Osteoblast (primary cell): ENCODE data around the gene ADGRD1. TPM values are rescaled to one million over a fixed set of nuclear protein-coding genes. Genes with fewer than 3 reads are reported as not detected.
A peak's percentile ranks its signal among the peaks of the same experiment; 100 is the strongest.

ENCODE experiments used
- DNase-seq: peaks from one replicate; pipeline ENCODE4 v3.0.0; 2011; ENCODE audit warnings: low spot score, mixed read lengths; ENCODE audit not compliant: insufficient read length; ENCODE audit errors: missing footprints
- H2AFZ ChIP-seq: 2 replicates; pipeline ENCODE4 v1.6.0; 2011; ENCODE audit warnings: mild to moderate bottlenecking, low read length
- H3K27ac ChIP-seq: 2 replicates; pipeline ENCODE4 v1.5.1; 2011; ENCODE audit warnings: mild to moderate bottlenecking, low read depth, low read length, moderate library complexity
- H3K27me3 ChIP-seq: 2 replicates; pipeline ENCODE4 v1.6.0; 2012; ENCODE audit warnings: mild to moderate bottlenecking, control low read depth, inconsistent platforms, low read length, moderate library complexity; ENCODE audit not compliant: insufficient read depth
- H3K36me3 ChIP-seq: 2 replicates; pipeline ENCODE4 v1.5.1; 2011; ENCODE audit warnings: mild to moderate bottlenecking, low read length, control low read depth, moderate library complexity; ENCODE audit not compliant: insufficient read depth
- H3K4me1 ChIP-seq: 2 replicates; pipeline ENCODE4 v1.5.1; 2011; ENCODE audit warnings: mild to moderate bottlenecking, low read length, control low read depth, moderate library complexity; ENCODE audit not compliant: insufficient read depth
- H3K4me2 ChIP-seq: 2 replicates; pipeline ENCODE4 v1.6.0; 2011; ENCODE audit warnings: mild to moderate bottlenecking, low read length; ENCODE audit not compliant: insufficient read depth
- H3K4me3 ChIP-seq: fragments of 200-600 bp; sonication (generic); 3 replicates; pipeline ENCODE4 v1.5.1; 2012; ENCODE audit warnings: mild to moderate bottlenecking, low read length, inconsistent platforms; ENCODE audit not compliant: insufficient read depth
- H3K79me2 ChIP-seq: 2 replicates; pipeline ENCODE4 v1.6.0; 2012; ENCODE audit warnings: mild to moderate bottlenecking, low read length, control low read depth, inconsistent platforms; ENCODE audit not compliant: insufficient read depth
- H3K9me3 ChIP-seq: 2 replicates; pipeline ENCODE4 v1.5.1; 2011; ENCODE audit warnings: low read depth, low read length, control low read depth
- H4K20me1 ChIP-seq: 2 replicates; pipeline ENCODE4 v1.6.0; 2012; ENCODE audit warnings: mild to moderate bottlenecking, low read length, control low read depth; ENCODE audit not compliant: insufficient read depth
- total RNA-seq: library from RNA; depleted of rRNA; stranded (reverse); fragments of >200 nt; gene quantifications from 2 replicates; pipeline ENCODE4 v1.2.3, GENCODE V29; 2012
- TF ChIP-seq, protein P1 (sequence below): IDR thresholded peaks from 2 replicates; pipeline ENCODE4 v1.5.1; 2011; ENCODE audit warnings: mild to moderate bottlenecking, low read depth, low read length, moderate library complexity; ENCODE audit errors: extremely low read depth

The ADGRD1 gene
- total RNA-seq, 1 donor, result 0.72 TPM

DNA sequence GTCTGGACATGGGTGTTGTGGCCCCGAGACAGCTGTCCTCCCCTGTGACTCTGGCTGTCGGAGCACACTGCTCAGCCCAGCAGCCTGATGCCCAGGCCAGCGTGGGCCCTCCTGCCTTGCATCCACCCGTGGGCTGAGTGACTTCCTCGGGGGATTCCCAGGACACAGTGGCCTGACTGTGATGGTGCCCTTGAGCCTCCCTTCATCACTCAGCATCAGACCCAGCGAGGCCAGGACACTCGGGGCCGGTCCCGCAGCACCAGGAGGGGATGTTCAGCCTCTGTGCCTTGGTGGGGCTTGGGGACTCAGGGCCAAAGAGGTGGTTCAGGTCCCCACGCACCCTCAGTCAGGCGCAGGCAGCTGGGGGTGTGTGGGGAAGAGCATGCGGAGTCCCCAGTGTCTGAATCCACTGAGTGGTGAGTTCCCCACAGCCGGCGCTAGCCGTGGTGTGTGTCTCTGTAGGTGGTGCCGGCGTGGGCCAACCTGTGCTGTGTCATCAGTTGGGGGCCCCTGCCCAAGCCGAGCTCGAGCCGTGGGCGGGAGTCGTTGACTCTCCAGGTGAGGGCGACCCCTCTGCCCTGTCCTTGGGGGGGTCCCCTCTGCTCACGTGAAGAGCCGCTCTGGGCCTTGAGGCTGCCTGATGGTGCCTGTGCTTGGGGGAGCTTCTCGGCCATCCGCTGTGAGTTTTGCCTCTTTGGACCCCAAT, 185.8 kb downstream of the ADGRD1 start:
- Histone ChIP-seq H2AFZ (no peak overlapping the region), H3K79me2 (no peaks in the 10 kb centered on the region), H3K27ac (no peak overlapping the region), H3K4me1 (no peaks in the 10 kb centered on the region), H3K4me3 (no peak overlapping the region), H3K36me3 (no peaks in the 10 kb centered on the region), H3K9me3 (no peaks in the 10 kb centered on the region), H3K27me3 (no peaks in the 10 kb centered on the region), H3K4me2 (no peak overlapping the region), H4K20me1 (no peaks in the 10 kb centered on the region)
- TF ChIP-seq, protein P1, sequence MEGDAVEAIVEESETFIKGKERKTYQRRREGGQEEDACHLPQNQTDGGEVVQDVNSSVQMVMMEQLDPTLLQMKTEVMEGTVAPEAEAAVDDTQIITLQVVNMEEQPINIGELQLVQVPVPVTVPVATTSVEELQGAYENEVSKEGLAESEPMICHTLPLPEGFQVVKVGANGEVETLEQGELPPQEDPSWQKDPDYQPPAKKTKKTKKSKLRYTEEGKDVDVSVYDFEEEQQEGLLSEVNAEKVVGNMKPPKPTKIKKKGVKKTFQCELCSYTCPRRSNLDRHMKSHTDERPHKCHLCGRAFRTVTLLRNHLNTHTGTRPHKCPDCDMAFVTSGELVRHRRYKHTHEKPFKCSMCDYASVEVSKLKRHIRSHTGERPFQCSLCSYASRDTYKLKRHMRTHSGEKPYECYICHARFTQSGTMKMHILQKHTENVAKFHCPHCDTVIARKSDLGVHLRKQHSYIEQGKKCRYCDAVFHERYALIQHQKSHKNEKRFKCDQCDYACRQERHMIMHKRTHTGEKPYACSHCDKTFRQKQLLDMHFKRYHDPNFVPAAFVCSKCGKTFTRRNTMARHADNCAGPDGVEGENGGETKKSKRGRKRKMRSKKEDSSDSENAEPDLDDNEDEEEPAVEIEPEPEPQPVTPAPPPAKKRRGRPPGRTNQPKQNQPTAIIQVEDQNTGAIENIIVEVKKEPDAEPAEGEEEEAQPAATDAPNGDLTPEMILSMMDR, result no peak
- peak; percentile 80 for DNase-seq

DNA sequence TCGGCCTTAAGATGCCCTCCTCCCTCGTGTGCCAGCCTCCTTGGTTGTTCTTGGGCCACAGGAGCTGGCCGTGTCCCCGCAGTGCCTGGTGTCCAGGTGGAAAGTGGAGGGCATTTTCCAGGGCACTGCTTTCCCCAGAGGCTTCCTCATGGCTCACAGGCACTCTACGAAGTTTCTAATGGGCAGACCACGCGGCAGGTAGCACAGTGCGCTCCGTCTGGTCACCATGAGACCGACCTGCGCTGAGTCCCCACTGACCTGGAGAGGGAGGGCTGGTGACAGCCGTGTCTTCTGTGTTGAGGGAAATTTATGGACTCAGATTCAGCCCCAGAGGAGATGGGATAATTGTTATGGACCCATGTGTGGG, 186.3 kb downstream of the ADGRD1 start:
- TF ChIP-seq, protein P1, result no peak
- Histone ChIP-seq H3K36me3 (no peaks in the 10 kb centered on the region), H3K27ac (no peak overlapping the region), H3K79me2 (no peaks in the 10 kb centered on the region), H3K4me3 (no peak overlapping the region), H4K20me1 (no peaks in the 10 kb centered on the region), H3K27me3 (no peaks in the 10 kb centered on the region), H3K4me1 (no peaks in the 10 kb centered on the region), H3K4me2 (no peak overlapping the region), H2AFZ (no peak overlapping the region), H3K9me3 (no peaks in the 10 kb centered on the region)
- DNase-seq, result no peak

DNA sequence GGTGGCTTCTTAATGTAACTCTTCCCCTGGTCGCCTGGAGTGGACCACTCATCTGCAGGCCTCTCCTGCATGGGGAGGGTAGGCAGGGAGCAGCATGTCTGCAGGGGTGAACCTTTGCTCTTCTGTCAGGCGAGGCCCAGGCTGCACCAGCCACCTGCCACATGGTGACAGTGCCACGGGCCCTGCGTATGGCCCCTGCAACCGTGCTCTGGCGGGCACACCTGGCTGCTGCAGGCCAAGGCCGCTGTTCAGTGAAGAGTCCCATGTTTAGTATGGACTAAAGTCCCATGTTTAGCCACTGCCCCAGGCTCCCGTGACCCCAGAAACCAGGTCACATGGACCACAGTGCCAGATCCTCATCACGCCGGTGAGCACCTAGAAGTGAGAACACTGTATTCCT, 187.0 kb downstream of the ADGRD1 start:
- no peak for DNase-seq
- Histone ChIP-seq H3K79me2 (no peaks in the 10 kb centered on the region), H2AFZ (no peak overlapping the region), H4K20me1 (no peaks in the 10 kb centered on the region), H3K36me3 (no peaks in the 10 kb centered on the region), H3K4me2 (no peak overlapping the region), H3K27me3 (no peaks in the 10 kb centered on the region), H3K4me3 (no peak overlapping the region), H3K9me3 (no peaks in the 10 kb centered on the region), H3K27ac (no peak overlapping the region), H3K4me1 (no peaks in the 10 kb centered on the region)
- TF ChIP-seq, protein P1, result no peak

DNA sequence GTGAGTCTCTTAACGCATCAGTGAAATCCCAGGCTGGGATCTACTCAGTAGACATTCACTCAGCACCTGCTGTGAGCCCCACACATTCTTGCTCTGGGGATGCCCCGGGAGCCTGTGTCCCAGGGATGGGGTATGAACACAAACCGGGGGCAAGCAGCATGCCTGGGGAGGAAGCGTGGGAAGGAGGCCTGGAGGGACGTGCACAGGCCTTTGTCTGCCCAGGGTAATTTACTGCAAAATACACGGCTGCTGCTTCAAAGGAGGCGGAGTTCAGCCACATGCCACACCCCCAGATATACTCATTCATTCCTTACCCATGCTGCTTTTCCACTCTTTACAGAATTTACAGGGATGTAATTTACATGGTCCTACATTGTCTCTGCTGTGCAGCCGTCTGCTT, 187.8 kb downstream of the ADGRD1 start:
- Histone ChIP-seq H3K79me2 (no peaks in the 10 kb centered on the region), H3K27me3 (no peaks in the 10 kb centered on the region), H3K4me3 (no peak overlapping the region), H3K4me2 (no peak overlapping the region), H3K9me3 (no peaks in the 10 kb centered on the region), H3K36me3 (no peaks in the 10 kb centered on the region), H3K4me1 (no peaks in the 10 kb centered on the region), H4K20me1 (no peaks in the 10 kb centered on the region), H2AFZ (no peak overlapping the region), H3K27ac (no peak overlapping the region)
- no peak for DNase-seq
- TF ChIP-seq, protein P1, result no peak
